GM18511 (cell line): Measurements from ENCODE around the gene KCNJ11.

Source experiments
- ATAC-seq: cut with Tn5 transposase; IDR thresholded peaks from one replicate; pipeline ENCODE4 v1.9.1; 2021; ENCODE audit warnings: mild to moderate bottlenecking, moderate library complexity; ENCODE audit not compliant: unreplicated experiment

The KCNJ11 gene

DNA sequence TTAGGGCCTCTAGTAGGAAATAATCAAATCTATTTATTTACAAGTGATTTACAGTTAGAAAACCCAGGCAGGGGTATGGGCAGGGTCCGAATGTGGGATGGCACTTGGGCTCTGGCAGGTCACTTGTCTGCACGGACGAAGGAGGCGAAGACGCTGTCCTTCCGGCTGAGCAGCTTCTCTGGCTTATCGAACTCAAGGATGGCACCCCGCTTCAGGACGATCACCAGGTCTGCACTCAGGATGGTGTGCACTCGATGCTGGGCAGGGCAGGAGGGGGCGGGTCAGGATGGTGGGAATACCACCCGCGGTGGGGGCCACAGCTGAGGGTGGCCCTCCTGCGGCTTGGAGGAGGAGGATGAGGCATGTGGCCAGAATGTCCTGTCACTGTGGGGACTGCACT lies 4.4 kb upstream of the KCNJ11 start:
- no peak for ATAC-seq

DNA sequence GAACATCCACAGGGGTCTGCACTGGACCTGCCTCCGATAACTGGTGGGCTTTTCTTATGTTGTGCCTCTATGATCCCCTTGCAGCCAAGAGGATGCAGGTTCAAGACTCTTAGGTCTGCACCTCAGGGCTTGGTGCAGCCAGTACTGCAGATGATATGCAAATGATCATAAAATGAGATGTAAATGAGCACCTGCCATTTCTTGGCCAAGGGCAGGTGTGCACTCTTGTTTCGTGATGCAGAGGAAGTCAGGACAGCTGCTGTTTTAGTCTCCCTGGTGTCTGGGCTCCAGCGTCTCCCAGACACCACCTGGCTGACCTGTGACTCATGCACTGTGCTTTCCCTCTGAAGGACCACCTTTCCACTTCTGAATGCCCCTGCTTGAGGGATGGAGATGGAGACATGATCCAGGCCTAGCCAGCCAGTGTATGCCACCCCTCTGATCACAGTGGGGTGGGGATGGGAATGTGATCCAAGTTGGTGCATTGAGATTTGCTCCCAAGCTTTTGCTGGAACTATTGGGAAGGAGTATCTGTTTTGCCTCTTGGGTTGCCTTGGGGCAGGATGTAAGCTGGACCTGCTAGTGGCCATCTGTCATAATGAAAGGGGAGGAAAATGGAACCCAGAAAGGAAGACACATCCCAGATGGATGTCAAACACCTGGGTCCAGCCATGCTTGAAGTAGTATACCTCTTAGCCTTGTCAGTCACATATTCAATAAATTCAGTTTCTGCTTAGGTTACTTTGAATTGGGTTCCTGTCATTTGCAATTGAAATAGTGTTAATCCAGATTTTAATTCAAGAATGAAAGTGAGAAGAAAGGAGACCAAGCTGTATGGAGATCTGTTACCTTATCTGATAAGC lies 3.3 kb upstream of the KCNJ11 start:
- ATAC-seq, result no peak

DNA sequence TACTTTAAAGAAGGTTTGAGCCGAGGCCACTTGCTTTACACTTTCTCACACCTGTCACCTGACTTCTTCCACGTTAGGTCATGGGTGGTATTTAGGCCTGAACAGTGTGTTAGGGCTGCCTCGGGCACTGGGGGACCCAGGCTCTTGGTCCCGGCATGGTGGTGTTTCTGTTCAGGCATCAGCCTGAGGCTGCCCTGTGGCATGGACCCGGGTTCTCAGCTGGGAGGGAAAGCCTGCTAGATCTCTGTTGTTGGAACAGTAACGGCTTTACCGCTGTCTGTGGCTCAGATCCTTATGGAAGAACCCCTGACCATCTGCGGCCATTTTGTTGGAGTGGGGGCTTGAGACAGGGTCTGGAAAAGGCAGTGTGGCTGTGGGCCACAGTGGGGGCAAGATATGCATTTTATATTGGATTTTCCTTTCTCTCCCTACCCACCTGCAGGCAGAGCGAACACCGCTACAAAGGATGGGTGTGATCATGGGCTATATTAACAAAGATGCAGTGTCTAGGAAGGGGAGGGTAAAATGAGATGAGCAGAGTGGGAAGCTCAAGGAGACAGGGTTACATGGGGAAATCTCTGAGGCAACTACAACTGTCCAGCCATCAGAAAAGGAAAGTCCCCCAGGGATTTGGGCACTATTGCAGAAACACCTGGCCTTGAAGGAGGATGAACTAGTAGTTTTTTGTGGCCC lies 1.6 kb upstream of the KCNJ11 start:
- no peak for ATAC-seq

DNA sequence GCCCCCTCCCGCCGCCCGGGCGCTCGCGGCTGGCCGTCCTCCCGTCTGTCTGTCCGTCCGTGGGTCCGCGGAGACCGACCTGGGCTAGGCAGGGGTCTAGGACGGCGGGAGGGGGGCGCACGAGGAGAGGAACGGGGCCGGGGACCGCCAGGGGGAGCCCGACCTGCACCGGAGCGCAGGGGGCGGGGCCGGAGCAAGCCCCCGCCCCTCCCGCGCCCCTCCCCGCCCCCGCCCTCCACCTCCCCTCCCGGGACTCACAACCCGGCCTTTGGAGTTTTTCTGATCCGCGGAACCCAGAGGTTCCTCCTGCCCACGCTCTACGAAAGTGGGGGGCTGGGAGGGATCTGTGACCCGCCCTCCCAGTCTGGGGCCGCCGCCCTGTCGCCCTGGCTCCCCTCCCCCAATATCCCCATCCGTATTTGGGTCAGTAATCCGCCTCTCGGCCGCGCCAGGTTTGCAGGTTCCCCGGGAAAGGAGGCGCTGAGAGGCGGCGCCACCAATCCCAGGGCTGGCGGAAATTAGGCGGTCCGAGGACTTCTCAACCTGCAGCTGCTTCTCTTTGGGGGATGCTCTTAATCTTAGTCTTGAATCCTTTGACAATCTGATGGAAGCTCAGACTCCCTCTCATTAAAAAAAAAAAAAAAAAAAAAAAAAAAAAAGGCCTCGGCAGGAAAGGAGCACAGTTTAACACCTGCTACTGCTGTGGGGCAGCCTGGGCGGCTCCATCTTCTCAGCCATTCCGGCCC lies 925 bp upstream of the KCNJ11 start:
- peak; percentile 67 for ATAC-seq

DNA sequence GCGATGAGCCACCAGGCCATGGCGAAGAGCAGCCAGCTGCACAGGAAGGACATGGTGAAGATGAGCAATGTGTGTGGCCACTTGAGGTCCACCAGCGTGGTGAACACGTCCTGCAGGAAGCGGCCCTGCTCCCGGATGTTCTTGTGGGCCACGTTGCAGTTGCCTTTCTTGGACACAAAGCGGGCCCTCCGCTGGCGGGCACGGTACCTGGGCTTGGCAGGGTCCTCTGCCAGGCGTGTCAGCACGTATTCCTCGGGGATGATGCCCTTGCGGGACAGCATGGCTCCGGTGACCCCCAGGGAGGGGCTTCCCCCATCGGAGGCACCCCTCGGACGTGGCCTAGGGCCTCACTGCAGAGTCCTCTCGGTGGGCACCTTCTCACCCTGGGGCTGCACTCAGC lies 648 bp downstream of the KCNJ11 start:
- ATAC-seq, result no peak

DNA sequence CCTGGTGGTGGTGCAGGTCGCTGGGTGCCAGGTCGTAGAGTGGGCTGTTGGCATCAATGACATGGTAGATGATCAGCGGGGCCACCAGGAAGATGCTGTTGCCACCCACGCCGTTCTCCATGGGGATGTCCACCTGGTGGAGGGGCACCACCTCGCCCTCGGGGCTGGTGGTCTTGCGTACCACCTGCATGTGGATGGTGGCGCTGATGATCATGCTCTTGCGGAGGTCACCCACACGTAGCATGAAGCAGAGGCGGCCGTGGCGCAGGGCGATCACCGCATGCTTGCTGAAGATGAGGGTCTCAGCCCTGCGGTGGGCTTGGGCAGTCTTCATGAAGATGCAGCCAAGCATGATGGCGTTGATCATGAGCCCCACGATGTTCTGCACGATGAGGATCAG lies 1.2 kb downstream of the KCNJ11 start:
- no peak for ATAC-seq

DNA sequence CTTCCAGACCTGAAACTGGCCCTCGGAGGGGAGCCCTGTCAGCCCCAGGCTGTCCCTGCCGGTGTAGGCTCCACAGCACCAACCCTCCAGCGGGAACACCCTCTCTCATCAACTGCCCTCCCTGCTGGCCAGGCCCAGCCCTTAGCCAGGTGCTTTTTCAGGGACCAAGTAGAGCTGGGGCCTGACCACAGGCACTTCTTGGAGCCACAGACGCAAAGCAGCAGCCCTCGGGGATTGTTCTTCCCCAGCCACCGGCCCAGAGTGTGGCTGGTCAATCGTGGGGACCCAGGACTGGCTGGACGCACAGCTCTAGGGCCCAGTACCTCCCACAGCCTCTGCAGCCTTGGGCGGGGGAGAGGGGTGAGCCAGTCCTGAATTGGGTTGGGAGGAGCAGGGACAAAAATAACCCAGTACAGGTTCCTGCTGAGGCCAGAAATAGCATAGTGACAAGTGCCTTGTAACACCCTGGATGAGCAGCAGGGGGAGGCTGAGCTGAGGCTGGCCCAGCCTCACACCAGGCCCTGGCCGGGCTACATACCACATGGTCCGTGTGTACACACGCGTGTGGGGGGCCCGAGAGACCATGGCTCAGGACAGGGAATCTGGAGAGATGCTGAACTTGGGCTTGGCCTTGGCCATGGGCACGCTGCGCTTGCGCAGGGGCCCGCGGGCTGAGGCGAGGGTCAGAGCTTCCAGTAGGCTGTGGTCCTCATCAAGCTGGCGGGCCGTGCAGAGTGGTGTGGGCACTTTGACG lies 2.0 kb downstream of the KCNJ11 start:
- peak; percentile 60 for ATAC-seq

DNA sequence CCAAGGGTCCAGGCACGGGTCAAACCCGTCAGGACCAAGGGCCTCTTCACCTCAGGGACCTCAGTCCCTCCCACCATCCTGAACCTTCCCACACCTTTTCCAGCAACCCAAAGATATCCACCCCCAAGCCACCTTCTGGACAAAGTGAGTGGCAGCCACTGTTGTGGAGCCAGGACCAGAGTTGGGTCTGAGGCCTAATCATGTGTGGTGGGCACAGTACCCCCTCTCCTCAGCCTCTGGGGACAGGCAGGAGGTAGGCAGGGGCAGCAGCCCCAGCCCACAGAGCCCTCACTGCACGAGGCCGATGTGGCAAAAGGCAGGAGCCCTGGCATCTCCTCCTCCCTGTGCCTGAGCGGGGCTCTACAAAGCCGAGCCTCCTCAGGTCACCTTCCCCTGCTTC lies 2.5 kb downstream of the KCNJ11 start:
- ATAC-seq, result no peak

DNA sequence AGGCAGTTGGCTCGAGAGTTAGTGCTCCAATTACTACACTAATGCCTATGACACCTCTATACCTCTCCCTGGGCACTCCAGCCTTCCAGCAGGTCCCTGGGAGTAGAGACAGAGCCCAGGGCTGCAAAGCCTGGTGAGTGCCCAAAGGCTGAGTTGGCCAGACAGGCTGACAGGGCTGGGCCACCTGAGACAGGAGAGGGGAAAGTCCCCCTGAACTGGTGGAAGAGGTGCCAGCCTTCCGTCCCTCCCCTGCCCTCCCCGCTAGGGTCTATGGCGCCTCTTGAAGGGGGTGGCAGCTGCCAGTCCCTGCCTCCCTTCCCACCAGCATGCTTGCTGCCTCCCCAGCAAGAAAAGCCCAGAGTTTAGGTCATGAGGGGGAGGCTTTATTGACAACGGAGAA lies 3.0 kb downstream of the KCNJ11 start:
- ATAC-seq, result no peak

DNA sequence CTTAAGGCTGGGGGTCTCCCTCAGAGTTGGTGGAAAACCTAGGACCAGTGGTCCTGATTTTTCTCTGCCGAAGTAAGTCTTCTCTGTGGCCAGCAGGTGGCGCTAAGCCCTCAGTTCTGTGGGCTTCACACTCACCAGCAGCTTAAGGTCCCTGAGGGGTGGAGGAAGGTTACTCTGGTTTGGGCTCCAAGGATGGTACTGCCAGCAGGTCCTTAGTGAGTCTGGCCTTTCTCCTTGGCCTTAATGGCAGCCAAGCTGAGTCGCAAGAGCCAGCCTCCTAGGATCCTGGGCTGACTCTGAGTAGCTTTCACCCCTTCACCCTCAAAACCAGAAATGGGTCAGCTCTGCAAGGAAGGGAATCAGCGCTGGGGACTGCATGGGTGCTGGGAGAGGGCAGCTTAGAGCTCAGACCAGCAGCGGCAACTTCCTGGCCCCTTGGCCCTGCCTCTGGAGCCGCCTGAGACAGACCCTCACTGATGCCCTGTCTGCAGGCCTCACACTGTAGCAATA lies 4.4 kb downstream of the KCNJ11 start:
- peak; percentile 60 for ATAC-seq

DNA sequence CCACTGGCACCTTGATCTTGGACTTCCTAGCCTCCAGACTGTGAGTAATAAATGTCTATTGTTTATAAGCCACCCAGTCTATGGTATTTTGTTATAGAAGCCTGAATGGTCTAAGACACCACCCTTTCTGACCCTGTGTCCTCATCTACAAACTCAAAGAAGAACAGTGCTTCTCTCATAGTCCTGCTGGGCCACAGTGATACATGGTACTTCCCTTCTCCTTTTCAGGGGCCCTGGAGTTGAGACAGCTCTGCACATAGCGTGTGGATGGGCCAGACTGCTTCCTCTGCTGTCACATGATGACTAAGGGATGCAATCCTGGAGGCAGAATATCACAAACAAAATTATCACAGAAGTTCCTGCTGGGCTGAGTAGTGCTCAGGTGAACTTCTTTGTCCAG lies 5.0 kb downstream of the KCNJ11 start:
- ATAC-seq, result no peak

DNA sequence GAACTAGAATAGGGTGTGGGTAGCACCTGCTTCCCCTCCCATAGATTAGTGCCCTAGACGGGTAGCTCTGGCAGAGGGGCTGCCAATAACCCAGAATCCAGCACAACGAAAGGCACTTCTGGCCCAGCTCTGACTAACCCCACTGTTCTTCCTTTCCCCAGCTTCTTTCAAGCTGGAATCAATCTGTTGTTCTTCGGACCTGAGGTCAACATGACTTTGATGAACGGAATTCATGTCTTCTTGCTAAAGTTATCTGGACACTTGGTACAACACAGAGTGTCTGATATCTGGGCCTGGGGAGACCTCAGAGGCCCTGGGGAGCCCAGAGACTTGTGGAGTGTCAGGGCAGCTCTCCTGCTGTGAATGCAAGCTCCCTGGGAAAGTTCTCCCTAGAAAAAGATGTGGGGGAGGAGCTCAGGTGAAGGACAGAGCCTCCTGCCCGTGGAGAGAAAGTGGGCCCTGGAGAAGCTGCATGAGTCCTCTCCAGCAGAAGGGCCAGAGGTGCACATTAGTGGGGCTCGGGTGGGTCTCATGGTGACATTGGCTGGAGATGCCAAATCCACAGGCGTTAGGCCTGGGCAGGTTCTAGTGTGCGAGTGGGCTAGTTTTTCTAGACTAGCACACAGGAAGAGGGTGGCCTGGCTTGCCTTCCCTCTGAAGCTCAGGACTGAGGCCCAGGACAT lies 6.3 kb downstream of the KCNJ11 start:
- ATAC-seq, result no peak

DNA sequence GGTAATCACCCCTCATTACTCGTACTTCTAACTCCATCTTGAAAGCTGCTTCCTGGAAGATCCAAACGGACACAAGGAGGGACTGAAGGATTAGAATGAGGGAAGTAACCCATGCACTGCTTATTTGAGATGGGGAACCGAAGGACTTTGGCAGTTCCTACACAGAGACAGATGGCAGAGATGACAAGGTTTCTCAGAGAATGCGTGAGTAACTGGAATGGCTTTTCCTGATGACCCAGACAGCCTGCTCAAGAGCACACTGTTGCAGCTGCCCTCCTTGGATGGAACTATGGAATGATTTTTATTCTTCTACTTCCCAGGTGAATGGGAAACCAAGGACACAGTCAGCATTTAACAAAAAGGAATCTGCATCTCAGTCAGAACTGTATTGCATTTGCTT lies 7.3 kb downstream of the KCNJ11 start:
- no peak for ATAC-seq

DNA sequence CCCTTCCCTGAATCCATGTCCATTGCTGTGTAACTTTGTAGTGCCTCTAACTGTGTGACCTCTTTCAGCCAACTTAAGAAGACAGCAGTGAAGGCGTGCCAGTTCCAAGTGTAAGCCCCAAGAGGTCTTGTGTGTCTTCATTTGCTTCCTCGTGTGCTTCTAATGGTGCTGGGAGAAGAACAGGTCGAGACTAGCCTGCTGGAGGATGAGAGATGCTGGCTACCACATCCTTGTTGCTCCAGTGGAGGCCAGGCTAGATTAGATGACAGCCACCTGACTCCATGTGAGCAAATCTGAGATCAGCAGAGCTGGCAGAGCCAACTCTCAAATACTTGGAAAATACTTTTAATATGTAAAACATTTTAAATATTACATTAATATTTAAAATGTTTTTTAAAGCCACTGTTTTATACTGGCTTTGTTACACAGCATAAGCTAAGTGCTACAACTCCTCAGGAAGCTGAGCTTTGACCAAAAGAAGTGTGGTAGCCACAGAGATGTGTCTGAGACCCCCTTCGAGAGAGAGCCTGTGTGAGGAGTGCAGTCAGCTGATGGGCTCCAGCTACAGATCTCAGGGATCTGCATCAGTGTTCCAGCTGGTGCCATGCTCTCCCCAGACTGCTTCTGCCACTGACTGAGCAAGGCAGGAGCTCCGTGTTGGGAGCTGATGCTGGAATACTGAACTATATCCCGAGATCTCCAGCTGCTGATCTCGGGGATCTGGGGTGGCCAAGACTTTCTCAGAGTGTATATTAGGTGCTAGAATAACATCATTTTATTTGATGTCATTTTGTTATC lies 8.9 kb downstream of the KCNJ11 start:
- ATAC-seq, result no peak

DNA sequence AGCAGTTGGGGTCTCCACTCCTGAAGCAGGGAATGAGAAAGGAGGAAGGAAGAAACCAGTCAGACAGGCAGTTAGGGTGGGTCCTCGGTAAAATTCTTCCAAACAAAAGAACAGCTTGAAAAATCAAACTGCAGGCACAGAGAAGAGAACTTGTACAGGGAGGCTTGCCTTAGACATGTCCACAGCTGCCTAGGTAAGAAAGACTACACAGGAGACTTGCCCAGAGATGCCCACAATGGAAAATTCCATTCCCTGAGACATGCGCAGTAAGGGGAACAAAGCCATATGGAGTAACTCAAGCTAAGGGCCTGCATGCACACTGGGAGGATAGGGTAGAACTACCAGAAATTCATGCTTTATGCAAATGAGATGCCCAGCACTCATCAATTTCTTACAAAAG lies 9.8 kb downstream of the KCNJ11 start:
- no peak for ATAC-seq

DNA sequence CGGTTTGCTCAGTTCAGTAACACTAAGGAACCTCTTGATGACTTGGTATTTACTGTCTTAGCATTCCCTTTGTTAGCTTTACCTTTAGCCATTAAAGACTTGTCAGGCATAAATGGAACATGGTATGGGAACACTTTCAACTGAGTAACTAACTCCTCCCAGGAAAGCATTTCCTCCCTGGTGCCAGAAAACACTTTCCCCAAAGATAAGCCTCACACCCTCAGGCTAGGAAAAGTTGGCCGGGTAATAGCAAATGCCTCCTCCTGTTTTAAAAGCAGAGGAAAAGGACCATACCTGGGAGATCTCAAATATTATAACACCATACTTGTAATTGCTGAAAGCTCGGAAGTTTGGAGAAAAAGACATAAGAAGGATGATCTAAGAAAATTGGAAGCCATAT lies 12.0 kb downstream of the KCNJ11 start:
- ATAC-seq, result no peak

DNA sequence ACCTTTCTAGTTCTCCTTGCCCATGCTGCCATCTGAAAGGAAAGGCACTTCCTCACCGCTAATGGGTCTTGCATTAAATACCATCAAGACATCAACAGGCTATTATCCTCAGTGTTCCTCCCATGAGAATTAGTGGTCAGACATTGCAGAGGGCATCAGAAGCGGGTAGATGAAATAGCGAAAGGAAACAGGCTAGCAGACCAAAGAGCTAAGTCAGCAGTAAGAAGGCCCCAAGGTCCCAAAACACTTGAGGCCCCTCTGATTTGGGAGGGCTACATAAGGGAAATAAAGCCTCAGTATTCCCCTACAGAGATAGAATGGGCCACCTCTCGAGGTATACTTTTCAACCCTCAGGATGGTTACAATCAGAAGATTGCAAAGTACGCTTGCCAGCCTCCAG lies 12.9 kb downstream of the KCNJ11 start:
- ATAC-seq, result no peak

DNA sequence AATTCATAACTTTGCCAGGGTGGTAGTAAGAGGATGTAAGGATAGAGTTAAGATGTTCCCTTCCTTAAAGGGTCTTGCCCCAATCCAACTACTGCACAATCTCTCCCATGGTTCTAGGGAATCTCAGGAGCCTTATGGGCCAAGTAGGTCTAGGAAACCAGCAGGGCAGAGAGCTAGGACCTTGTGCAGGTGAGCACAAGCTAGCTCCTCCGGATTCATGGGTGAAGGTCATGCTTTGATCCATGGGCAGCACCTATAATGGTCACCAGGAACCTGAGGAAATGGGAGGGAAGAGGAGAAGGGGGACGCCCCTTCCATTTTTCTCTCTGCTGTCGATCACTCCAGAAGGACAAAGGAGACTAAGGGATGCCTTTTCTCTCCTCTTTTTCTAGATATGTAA lies 16.8 kb downstream of the KCNJ11 start:
- no peak for ATAC-seq

DNA sequence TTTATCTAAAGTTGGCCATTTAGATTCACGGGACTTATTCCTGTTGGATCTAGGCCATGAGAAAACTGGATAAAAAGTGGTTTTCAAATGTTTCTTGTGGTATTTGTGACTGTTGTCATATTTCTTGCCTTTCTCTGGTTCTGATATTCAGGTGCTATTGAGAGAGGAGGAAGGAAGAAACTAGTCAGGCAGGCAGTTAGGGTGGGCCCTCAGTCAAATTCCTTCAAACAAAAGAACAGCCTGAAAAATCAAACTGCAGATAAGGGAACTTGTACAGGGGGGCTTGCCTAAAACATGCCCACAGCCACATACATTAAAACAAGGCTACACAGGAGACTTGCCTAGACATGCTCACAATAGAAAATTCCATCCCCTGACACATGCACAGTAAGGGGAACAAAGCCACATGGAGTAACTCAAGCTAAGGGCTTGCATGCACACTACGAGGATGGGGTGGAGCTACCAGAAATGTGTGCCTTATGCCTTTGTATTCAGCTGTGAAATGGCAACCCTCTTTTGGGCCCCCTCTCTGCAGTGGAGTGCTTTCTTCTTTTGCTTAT lies 18.7 kb downstream of the KCNJ11 start:
- no peak for ATAC-seq
